Liver (tissue), 9 donors: ENCODE data around the gene ADAMTS4. TPM values are rescaled to one million over a fixed set of nuclear protein-coding genes. Genes with fewer than 3 reads are reported as not detected.
A peak's percentile ranks its signal among the peaks of the same experiment; 100 is the strongest.

Experiments used
- DNase-seq: peaks from one replicate; pipeline ENCODE4 v3.0.0-alpha.2; 2017; ENCODE audit warnings: low spot score
- H3K27ac ChIP-seq, 2 donors: one replicate each; pipeline ENCODE4 v1.7.0; 2013; ENCODE audit warnings: inconsistent platforms in 2 of 2, low read length in 2 of 2, control low read depth in 1 of 2, low read depth in 1 of 2, mild to moderate bottlenecking in 1 of 2
- H3K27me3 ChIP-seq, 4 donors: one replicate each; pipeline versions ENCODE4 v1.6.1 to v1.7.0; 2013; ENCODE audit warnings: low read length in 3 of 4, inconsistent platforms in 1 of 4, mild to moderate bottlenecking in 1 of 4, moderate library complexity in 1 of 4; ENCODE audit not compliant: control insufficient read depth in 4 of 4, insufficient read depth in 4 of 4
- H3K36me3 ChIP-seq, 4 donors: one replicate each; pipeline versions ENCODE4 v1.6.1 to v1.7.0; 2013; ENCODE audit warnings: low read length in 3 of 4, mild to moderate bottlenecking in 3 of 4, low read depth in 1 of 4, moderate library complexity in 1 of 4; ENCODE audit not compliant: control insufficient read depth in 4 of 4, insufficient read depth in 3 of 4
- H3K4me1 ChIP-seq, 4 donors: one replicate each; pipeline versions ENCODE4 v1.6.1 to v1.7.0; 2013; ENCODE audit warnings: low read length in 3 of 4, mild to moderate bottlenecking in 3 of 4, moderate library complexity in 1 of 4; ENCODE audit not compliant: control insufficient read depth in 4 of 4, insufficient read depth in 4 of 4
- H3K4me3 ChIP-seq, 3 donors: one replicate each; pipeline versions ENCODE4 v1.6.1 to v1.7.0; 2013; ENCODE audit warnings: low read length in 3 of 3, control low read depth in 1 of 3, low read depth in 1 of 3, mild to moderate bottlenecking in 1 of 3
- H3K9ac ChIP-seq, 2 donors: one replicate each; pipeline ENCODE4 v1.7.0; 2013; ENCODE audit warnings: low read length in 2 of 2, mild to moderate bottlenecking in 2 of 2, moderate library complexity in 2 of 2, control low read depth in 1 of 2, low read depth in 1 of 2
- H3K9me3 ChIP-seq, 4 donors: one replicate each; pipeline versions ENCODE4 v1.6.1 to v1.7.0; 2013; ENCODE audit warnings: low read length in 3 of 4; ENCODE audit not compliant: control insufficient read depth in 4 of 4
- EGR1 ChIP-seq, 2 donors: IDR thresholded peaks; 2 replicates each; pipeline ENCODE4 v1.6.1; 2016 to 2018; ENCODE audit warnings: antibody characterized with exemption in 2 of 2, low read depth in 2 of 2
- FOXA2 ChIP-seq: IDR thresholded peaks from 2 replicates; pipeline ENCODE4 v1.6.1; 2016; ENCODE audit warnings: antibody characterized with exemption
- HNF4G ChIP-seq: IDR thresholded peaks from 2 replicates; pipeline ENCODE4 v1.6.1; 2016; ENCODE audit warnings: antibody characterized with exemption
- NR2F2 ChIP-seq: IDR thresholded peaks from 2 replicates; pipeline ENCODE4 v1.6.1; 2016; ENCODE audit warnings: antibody characterized with exemption
- RAD21 ChIP-seq, 2 donors: IDR thresholded peaks; 2 replicates each; pipeline ENCODE4 v1.6.1; 2016; ENCODE audit warnings: antibody characterized with exemption in 2 of 2, mild to moderate bottlenecking in 2 of 2
- RXRA ChIP-seq, 2 donors: IDR thresholded peaks; 2 replicates each; pipeline ENCODE4 v1.6.1; 2017 to 2018; ENCODE audit warnings: antibody characterized with exemption in 2 of 2, mild to moderate bottlenecking in 1 of 2
- TAF1 ChIP-seq: conservative IDR thresholded peaks from 2 replicates; pipeline ENCODE4 v1.6.1; 2016; ENCODE audit warnings: antibody characterized with exemption, mild to moderate bottlenecking
- WGBS: extraction: QIAGEN DNeasy Blood & Tissue Kit; methylation state at CpG from one replicate; pipeline ENCODE4 v1.1.7; 2013; 5-methylcytosine and 5-hydroxymethylcytosine counted together
- polyA plus RNA-seq, 2 donors: library from polyadenylated mRNA; stranded (reverse) in 1 of 2; unstranded in 1 of 2; fragments of 200-250 nt in 1 of 2; fragments of >200 nt in 1 of 2; fragmentation: Nextera tagmentation in 1 of 2; extraction: Ambion mirVana in 1 of 2; gene quantifications; one replicate each; pipeline versions ENCODE4 v1.2.1 to v1.2.3, GENCODE V29; 2013 to 2015
- total RNA-seq, 2 donors: library from RNA; depleted of rRNA; stranded (reverse); fragments of >200 nt; gene quantifications; one replicate each; pipeline ENCODE4 v1.2.3, GENCODE V29; 2014
- TF ChIP-seq, protein P1 (sequence below): IDR thresholded peaks from 2 replicates; pipeline ENCODE4 v1.6.1; 2016; ENCODE audit warnings: antibody characterized with exemption
- TF ChIP-seq, protein P2 (sequence below): IDR thresholded peaks from 2 replicates; pipeline ENCODE4 v1.6.1; 2016; ENCODE audit warnings: antibody characterized with exemption
- TF ChIP-seq, protein P3 (sequence below): IDR thresholded peaks from 2 replicates; pipeline ENCODE4 v1.6.1; 2016; ENCODE audit warnings: antibody characterized with exemption
- donor health status: healthy.
- donor health status: healthy.
- donor health status: healthy.
- donor health status: healthy.
- donor health status: healthy.

The ADAMTS4 gene
- total and polyA plus RNA-seq, 4 donors: 0.21 to 2.2 (median 0.38) TPM

DNA sequence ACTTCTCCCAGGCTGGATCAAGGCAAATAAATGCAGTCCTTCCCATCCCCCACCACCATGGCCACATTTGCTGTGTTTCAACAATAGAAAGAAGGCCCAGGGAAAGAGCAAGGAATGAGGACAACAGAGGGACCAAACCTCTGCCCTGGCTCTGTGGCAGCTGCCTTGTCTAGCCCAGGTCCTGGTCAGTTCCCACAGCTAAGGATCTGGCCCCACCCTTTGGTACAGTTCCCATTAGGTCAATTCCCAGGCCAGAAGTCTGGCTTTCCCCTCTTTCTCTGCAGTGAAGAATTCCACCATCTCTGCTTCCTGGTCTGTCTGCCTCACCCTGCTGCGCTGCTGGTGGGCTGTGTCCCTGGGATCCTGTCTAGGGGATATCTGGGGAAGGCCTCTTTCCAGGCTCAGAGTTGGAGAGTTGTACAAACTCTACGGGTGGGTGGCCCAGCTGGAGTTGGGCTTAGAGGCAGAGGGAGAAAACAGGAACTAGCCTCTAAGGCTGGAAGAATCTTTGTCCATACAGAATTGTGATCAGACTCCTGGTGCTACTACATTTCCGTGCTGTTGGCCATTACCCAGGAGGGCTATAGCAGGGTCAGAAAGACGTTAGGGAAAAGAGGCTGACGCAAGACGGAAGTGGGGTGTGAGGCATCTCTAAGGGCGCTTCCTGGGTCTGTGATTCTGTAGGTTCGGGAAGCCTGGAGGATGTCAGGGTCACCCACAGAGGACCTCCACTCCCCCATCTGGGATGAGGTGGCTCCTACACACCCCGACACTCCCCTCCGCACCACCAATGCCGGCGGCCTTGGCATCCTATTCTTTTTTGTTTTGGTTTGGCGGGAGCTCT is 2.4 kb upstream of the ADAMTS4 start:
- WGBS: 70% methylated on average over 13 of the region's 13 CpGs
- no peaks in the 10 kb centered on the region for H3K27me3 ChIP-seq
- DNase-seq: no peak

DNA sequence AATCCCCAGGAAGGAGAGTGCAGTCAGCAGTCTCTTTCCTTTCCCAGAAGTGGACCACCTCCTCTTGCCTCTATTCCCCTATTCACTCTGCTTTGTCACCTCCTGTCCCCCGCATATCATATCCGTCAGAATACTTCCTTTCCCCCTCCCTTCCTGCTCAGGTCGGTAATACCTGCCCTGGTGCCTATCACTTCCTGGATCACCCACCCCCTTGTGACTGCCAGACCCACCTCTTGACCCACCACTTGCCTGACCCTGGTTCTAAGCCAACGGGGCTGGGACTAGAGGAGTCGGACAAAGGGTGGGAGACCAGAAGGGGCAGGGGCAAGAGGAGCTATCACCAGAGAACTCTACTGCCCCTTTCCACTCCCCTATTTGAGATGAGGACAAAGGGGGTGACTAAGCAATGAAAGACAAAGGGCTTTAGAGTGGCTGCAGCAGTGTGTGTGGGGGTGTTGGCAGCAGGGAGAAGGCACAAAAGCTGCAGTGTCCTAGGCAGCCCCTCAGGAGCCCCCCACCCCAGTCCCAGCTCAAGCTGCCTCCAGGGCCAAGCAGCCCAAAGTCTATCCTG is 1.7 kb upstream of the ADAMTS4 start:
- Histone ChIP-seq H3K27me3 (no peaks in the 10 kb centered on the region), H3K4me3 (no peak overlapping the region), H3K9ac (no peak overlapping the region), H3K9me3 (no peaks in the 10 kb centered on the region), H3K4me1 (peaks cover 8 to 24% (median 18%) of the 10 kb centered on the region in 4 donors), H3K27ac (peak overlapping the region; percentile 83 to 95), H3K36me3 (peaks cover 0 to 14% (median 3%) of the 10 kb centered on the region in 4 donors)
- TF ChIP-seq NR2F2: peak; percentile 83
- TF ChIP-seq, protein P1, sequence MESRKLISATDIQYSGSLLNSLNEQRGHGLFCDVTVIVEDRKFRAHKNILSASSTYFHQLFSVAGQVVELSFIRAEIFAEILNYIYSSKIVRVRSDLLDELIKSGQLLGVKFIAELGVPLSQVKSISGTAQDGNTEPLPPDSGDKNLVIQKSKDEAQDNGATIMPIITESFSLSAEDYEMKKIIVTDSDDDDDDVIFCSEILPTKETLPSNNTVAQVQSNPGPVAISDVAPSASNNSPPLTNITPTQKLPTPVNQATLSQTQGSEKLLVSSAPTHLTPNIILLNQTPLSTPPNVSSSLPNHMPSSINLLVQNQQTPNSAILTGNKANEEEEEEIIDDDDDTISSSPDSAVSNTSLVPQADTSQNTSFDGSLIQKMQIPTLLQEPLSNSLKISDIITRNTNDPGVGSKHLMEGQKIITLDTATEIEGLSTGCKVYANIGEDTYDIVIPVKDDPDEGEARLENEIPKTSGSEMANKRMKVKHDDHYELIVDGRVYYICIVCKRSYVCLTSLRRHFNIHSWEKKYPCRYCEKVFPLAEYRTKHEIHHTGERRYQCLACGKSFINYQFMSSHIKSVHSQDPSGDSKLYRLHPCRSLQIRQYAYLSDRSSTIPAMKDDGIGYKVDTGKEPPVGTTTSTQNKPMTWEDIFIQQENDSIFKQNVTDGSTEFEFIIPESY: no peak
- DNase-seq: no peak
- 76% methylated on average over 5 of the region's 5 CpGs for WGBS

More for the DNA sequence above, 2.4 kb upstream of the ADAMTS4 start:
- H3K4me1 ChIP-seq: peaks cover 8 to 24% (median 18%) of the 10 kb centered on the region in 4 donors
- H3K9me3 ChIP-seq: no peaks in the 10 kb centered on the region
- TF ChIP-seq TAF1 (no peak), EGR1 (IDR thresholded peaks at IDR 0.05; ENCODE audit: low read depth in 2 of 2) (peak in 1 of 2 donors; percentile 22), HNF4G (no peak), RAD21 (IDR thresholded peaks at IDR 0.05) (no peak), FOXA2 (no peak), NR2F2 (peak; percentile 81), RXRA (IDR thresholded peaks at IDR 0.05) (peak in 1 of 2 donors; percentile 7)
- TF ChIP-seq, protein P2, sequence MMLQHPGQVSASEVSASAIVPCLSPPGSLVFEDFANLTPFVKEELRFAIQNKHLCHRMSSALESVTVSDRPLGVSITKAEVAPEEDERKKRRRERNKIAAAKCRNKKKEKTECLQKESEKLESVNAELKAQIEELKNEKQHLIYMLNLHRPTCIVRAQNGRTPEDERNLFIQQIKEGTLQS: no peak
- TF ChIP-seq, protein P1: no peak
- TF ChIP-seq, protein P3, sequence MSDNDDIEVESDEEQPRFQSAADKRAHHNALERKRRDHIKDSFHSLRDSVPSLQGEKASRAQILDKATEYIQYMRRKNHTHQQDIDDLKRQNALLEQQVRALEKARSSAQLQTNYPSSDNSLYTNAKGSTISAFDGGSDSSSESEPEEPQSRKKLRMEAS: no peak
- peaks cover 0 to 19% (median 5%) of the 10 kb centered on the region in 4 donors for H3K36me3 ChIP-seq
- peak overlapping the region in 1 of 3 donors; percentile 64 for H3K4me3 ChIP-seq
- peak overlapping the region; percentile 71 to 95 for H3K9ac ChIP-seq
- peak overlapping the region; percentile 83 to 95 for H3K27ac ChIP-seq
